ENCODE results near the gene TBX4. TPM values are rescaled to one million over a fixed set of nuclear protein-coding genes. Genes with fewer than 3 reads are reported as not detected.

Gene TBX4
- total RNA-seq, 2 donors from 2014 or later: not detected

DNA sequence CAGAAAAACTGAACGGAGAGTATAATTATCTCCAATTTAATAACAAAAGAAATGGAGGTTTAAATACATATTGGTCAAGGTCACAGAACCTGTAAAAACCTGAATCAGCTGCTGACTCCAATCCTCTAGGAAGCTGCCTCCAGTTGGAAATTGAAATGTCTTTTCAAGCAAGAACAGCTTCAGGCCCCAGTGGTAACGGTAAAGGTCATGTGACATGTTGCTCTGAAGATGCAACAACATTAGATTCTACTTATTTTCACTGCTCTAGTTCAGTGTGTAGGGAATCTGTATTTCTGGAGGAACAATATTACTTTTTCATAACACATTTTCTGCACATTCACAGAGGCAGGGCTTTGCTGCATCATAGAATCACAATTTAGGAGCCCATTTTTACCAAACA is 58.8 kb downstream of the TBX4 start:
- Histone ChIP-seq H3K4me3 (no peak overlapping the region), H3K4me1 (no peaks in the 10 kb centered on the region), H3K9me3 (no peaks in the 10 kb centered on the region), H3K36me3 (no peaks in the 10 kb centered on the region), H3K27ac (no peak overlapping the region), H3K27me3 (no peaks in the 10 kb centered on the region)
- TF ChIP-seq, protein P1, sequence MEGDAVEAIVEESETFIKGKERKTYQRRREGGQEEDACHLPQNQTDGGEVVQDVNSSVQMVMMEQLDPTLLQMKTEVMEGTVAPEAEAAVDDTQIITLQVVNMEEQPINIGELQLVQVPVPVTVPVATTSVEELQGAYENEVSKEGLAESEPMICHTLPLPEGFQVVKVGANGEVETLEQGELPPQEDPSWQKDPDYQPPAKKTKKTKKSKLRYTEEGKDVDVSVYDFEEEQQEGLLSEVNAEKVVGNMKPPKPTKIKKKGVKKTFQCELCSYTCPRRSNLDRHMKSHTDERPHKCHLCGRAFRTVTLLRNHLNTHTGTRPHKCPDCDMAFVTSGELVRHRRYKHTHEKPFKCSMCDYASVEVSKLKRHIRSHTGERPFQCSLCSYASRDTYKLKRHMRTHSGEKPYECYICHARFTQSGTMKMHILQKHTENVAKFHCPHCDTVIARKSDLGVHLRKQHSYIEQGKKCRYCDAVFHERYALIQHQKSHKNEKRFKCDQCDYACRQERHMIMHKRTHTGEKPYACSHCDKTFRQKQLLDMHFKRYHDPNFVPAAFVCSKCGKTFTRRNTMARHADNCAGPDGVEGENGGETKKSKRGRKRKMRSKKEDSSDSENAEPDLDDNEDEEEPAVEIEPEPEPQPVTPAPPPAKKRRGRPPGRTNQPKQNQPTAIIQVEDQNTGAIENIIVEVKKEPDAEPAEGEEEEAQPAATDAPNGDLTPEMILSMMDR (IDR thresholded peaks at IDR 0.05): no peak
- no peak for DNase-seq (ENCODE audit: low spot score)

DNA sequence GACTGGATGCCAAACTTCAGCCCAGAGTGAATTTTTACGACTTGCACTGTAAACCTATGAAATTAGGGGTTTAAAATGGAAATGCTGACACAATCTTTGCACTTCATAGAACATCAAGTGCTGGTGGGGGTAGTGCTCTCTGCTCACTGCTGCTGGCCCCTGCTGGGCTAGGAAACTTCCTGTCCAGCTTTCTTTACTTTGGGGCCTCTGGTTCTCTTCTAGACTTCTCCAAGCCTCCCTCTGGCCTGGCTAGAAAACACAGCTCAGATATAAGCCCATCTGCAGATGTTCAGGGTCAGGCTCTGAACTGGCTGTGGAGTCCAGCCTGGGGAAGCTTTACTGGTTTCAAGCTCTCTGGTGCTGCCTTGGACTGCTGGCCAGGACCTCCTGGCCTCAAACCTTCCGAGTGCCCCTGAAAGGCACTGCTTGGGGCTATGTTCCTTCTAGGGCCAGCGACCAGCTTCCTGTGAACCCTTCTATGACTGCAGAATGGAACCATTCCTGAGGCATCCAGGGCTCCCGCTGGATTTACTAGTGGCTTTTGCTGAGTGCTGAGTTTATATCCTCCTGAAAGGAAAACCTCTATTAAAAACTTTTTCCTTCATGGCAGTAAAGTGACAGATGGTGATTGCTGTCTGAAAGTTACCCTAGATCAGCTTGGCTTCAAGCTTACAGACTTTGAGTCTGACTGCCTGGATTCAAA is 59.4 kb downstream of the TBX4 start:
- H3K9me3 ChIP-seq: no peaks in the 10 kb centered on the region
- no peaks in the 10 kb centered on the region for H3K27me3 ChIP-seq
- no peak for DNase-seq (ENCODE audit: low spot score)
- TF ChIP-seq, protein P1 (IDR thresholded peaks at IDR 0.05): no peak
- H3K4me1 ChIP-seq: no peaks in the 10 kb centered on the region
- no peak overlapping the region for H3K27ac ChIP-seq
- no peak overlapping the region for H3K4me3 ChIP-seq
- no peaks in the 10 kb centered on the region for H3K36me3 ChIP-seq

DNA sequence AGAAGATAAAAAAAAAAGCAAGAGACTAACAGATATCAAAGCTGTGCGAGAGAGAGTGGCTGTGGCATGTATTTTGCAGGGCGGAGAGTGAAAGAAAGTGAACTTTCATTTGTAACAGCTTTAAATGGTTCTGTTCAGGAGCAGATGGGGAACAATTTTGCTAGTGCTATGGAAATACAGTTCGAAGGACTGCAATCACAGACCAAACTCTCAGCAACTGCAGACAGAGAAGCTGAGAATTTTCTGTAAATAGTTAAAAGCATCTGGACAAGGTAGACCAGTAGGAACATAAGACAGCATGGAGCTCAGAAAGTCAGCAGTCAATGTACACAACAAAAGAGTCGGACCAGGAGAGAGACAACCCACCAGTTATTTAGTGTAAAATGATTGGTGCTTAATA is 62.3 kb downstream of the TBX4 start:
- H3K9me3 ChIP-seq: no peaks in the 10 kb centered on the region
- DNase-seq (ENCODE audit: low spot score): no peak
- no peaks in the 10 kb centered on the region for H3K27me3 ChIP-seq
- no peaks in the 10 kb centered on the region for H3K36me3 ChIP-seq
- H3K4me1 ChIP-seq: no peaks in the 10 kb centered on the region
- no peak overlapping the region for H3K27ac ChIP-seq
- TF ChIP-seq, protein P1 (IDR thresholded peaks at IDR 0.05): no peak
- no peak overlapping the region for H3K4me3 ChIP-seq

DNA sequence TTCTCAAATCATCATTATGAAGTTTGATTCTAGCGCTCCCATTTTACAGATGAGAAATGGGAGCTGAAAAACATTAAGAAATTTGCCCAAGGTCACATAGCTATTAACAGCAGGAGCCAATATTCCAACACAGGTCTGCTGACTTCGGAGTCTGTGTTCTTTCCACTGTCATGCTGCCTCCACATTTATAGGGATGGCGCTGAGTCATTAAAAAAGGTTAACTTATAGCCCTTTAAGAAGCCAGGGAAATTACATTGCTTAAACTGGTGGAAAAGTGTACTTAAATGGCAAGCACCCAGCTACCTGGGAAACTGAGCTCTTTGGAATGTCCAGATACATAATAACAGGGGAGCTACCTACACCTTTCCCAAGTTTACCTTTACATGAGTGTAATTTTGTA is 65.0 kb downstream of the TBX4 start:
- Histone ChIP-seq H3K4me3 (no peak overlapping the region), H3K27me3 (no peaks in the 10 kb centered on the region), H3K9me3 (no peaks in the 10 kb centered on the region), H3K4me1 (no peaks in the 10 kb centered on the region), H3K36me3 (no peaks in the 10 kb centered on the region), H3K27ac (no peak overlapping the region)
- TF ChIP-seq, protein P1 (IDR thresholded peaks at IDR 0.05): no peak
- DNase-seq (ENCODE audit: low spot score): no peak

DNA sequence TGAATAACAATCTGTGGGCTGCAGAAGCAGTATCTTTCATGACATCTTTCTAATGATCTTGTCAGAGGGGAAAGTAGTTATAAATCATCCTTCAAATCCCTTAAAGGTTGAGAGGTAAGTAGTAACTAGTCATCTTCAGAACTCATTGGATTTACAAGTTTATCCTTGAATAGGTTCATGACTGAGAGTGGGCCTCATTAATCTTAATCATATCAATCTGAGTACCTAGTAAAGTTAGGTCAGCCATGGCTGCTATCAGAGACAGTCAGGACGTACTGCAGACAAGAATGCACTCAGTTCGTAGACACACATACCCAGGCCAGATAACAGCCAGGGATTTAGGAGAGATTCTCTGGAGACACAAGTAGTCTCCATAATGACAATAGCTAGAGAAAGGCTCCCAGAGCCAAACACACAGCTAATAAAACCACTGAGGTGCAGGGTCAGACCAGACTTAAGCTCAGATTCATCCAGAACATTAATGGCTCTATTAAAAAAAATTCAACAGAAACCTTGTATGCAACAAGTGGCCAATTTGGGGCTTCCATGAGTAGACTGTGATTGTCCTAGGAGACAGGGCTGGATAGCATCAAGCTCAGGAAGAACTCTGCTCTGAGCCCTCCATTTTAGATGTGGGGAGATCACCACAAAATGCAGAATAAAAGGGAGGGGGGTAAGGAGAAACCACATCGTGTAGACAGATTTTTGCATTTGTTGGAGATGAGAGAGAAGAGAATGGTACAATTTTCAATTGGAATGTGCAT is 65.8 kb downstream of the TBX4 start:
- Histone ChIP-seq H3K27ac (no peak overlapping the region), H3K36me3 (no peaks in the 10 kb centered on the region), H3K4me1 (no peaks in the 10 kb centered on the region), H3K9me3 (no peaks in the 10 kb centered on the region), H3K27me3 (no peaks in the 10 kb centered on the region), H3K4me3 (no peak overlapping the region)
- DNase-seq (ENCODE audit: low spot score): no peak
- TF ChIP-seq, protein P1 (IDR thresholded peaks at IDR 0.05): no peak

All from right atrium auricular region (tissue), 2 donors.